Measurements from ENCODE around the gene PPARA.

DNA sequence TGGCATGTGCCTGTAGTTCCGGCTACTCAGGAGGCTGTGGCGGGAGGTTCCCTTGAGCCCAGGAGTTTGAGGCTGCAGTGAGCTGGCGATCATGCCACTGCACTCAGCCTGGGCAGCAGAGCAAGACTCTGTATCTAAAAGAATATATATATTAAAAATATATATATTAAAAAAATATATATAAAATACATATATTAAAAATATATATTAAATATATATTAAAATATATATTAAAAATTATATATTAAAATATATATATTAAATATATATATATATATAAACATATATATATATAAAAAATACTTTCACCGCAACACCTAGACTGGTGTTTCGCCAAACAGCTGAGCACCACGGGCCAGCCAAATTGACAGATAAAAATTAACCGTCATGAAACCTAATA is 126.2 kb downstream of the PPARA start:
- TF ChIP-seq, protein P1, sequence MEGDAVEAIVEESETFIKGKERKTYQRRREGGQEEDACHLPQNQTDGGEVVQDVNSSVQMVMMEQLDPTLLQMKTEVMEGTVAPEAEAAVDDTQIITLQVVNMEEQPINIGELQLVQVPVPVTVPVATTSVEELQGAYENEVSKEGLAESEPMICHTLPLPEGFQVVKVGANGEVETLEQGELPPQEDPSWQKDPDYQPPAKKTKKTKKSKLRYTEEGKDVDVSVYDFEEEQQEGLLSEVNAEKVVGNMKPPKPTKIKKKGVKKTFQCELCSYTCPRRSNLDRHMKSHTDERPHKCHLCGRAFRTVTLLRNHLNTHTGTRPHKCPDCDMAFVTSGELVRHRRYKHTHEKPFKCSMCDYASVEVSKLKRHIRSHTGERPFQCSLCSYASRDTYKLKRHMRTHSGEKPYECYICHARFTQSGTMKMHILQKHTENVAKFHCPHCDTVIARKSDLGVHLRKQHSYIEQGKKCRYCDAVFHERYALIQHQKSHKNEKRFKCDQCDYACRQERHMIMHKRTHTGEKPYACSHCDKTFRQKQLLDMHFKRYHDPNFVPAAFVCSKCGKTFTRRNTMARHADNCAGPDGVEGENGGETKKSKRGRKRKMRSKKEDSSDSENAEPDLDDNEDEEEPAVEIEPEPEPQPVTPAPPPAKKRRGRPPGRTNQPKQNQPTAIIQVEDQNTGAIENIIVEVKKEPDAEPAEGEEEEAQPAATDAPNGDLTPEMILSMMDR (conservative IDR thresholded peaks at IDR 0.05; ENCODE audit: low read depth in 2 of 2): no peak
- TF ChIP-seq ZNF331 (CRISPR knock-in tag; IDR thresholded peaks at IDR 0.05; ENCODE audit: low read depth) (no peak), EZH2phosphoT487 (IDR thresholded peaks at IDR 0.05; ENCODE audit: unreplicated experiment) (no peak), POLR2AphosphoS5 (IDR thresholded peaks at IDR 0.05; ENCODE audit: low read depth) (no peak), EZH2 (IDR thresholded peaks at IDR 0.05; ENCODE audit: low read depth, unreplicated experiment) (no peak), JUNB (IDR thresholded peaks at IDR 0.05; ENCODE audit: unreplicated experiment) (no peak), STAT1 (IDR thresholded peaks at IDR 0.05; ENCODE audit: unreplicated experiment) (no peak)
- TF ChIP-seq, protein P2, sequence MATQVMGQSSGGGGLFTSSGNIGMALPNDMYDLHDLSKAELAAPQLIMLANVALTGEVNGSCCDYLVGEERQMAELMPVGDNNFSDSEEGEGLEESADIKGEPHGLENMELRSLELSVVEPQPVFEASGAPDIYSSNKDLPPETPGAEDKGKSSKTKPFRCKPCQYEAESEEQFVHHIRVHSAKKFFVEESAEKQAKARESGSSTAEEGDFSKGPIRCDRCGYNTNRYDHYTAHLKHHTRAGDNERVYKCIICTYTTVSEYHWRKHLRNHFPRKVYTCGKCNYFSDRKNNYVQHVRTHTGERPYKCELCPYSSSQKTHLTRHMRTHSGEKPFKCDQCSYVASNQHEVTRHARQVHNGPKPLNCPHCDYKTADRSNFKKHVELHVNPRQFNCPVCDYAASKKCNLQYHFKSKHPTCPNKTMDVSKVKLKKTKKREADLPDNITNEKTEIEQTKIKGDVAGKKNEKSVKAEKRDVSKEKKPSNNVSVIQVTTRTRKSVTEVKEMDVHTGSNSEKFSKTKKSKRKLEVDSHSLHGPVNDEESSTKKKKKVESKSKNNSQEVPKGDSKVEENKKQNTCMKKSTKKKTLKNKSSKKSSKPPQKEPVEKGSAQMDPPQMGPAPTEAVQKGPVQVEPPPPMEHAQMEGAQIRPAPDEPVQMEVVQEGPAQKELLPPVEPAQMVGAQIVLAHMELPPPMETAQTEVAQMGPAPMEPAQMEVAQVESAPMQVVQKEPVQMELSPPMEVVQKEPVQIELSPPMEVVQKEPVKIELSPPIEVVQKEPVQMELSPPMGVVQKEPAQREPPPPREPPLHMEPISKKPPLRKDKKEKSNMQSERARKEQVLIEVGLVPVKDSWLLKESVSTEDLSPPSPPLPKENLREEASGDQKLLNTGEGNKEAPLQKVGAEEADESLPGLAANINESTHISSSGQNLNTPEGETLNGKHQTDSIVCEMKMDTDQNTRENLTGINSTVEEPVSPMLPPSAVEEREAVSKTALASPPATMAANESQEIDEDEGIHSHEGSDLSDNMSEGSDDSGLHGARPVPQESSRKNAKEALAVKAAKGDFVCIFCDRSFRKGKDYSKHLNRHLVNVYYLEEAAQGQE (IDR thresholded peaks at IDR 0.05; ENCODE audit: unreplicated experiment): no peak

All from GM23338 (cell line).